ENCODE data around the gene C10orf62.
A peak's percentile ranks its signal among the peaks of the same experiment; 100 is the strongest.
"Not testable (repeated sequence)": the region's sequence is repeated elsewhere in the genome, so short reads cannot be mapped to it uniquely, and the experiment has no call there.

C10orf62 gene

DNA sequence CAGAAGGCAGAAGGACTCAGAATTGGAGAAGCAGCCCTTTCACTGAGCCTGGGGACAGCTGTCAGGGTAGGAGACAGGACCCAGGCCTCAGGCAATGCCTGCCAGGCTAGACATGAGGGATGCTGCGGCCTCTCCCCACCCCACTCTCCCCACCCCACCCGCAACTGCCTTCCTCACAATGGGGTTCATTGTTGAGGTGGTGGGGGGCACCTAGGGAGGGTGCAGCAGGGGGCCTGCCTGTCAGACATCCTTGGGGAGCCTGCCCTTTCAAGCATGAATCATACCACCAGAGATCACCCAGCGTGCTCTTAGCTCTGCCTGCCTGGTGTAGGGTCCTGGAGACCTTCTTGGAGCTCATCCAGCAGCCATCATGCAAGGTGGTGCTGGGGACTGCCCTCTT lies at the start of gene C10orf62:
C10orf62 (plus strand) TSS at position 243 of the 400 bp plus-strand sequence. CDS start 177 bp downstream, outside the sequence.
- DNase-seq (ENCODE audit: low read depth, low spot score) = no peak

DNA sequence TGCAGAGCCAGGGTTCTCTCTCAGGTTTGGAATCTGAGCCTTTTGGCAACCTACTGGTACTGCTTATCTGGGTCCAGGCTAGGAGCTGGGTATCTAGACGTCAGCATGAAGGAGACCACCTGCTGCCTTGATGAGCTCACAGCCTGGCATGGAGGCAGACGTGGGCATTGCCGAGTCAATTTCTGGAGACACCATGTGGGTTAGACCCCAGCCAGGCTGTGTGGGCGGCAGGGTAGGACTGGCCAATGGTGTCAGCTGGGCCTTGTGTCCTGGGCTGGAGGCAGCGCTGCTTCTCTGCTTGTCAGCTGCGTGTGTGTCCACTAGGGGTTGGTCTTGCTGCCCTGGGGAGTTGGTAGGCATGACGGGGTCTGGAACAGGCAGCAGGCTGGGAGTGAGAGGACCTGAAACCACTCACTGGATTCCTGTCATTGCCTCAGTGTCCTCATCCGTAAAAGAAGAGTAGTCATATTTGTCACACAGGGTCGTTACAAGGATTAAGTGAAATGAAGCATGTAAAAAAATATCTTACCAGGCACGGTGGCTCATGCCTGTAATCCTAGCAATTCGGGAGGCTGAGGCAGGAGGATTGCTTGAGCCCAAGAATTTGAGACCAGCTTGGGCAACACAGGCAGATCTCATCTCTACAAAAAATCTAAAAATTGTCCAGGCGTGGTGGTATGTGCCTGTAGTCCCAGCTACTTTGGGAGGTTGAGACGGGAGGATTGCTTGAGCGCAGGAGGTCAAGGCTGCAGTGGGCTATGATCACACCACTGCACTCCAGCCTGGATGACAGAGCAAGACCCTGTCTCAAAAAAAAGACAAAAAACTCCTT lies 48.6 kb upstream of the C10orf62 start:
- DNase-seq (ENCODE audit: low read depth, low spot score) = peak; percentile 46

- peak; percentile 90 for DNase-seq (ENCODE audit: low read depth, low spot score)
These were observed 47.1 kb upstream of the C10orf62 start for GRCh38 chr10:97542169-97543024.

DNA sequence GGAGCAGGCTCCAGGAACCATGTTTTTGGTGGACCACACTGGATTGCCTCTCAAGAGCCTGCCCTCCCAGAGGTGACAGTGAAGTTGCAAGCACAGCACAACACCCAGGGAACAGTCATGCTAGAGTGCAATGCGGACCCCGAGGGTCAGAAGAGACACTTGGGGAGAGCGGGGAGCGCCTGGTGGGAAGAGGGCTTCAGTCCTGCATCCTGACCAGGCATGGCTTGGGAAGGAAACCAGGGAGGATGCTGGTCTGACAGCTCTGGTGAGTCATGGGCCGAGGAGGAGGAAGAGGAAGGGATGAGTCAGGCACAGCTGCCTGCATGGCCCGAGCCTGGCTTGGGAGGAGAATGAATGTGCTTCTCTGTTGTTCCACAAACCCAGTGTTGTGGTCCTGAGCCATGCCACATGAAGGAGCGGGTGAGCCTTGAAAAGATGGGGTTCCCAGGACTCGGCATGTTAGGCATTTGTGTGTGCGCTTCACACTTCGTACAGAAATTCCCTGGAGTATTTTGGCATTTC lies 46.4 kb upstream of the C10orf62 start:
- DNase-seq (ENCODE audit: low read depth, low spot score) = peak; percentile 70

DNA sequence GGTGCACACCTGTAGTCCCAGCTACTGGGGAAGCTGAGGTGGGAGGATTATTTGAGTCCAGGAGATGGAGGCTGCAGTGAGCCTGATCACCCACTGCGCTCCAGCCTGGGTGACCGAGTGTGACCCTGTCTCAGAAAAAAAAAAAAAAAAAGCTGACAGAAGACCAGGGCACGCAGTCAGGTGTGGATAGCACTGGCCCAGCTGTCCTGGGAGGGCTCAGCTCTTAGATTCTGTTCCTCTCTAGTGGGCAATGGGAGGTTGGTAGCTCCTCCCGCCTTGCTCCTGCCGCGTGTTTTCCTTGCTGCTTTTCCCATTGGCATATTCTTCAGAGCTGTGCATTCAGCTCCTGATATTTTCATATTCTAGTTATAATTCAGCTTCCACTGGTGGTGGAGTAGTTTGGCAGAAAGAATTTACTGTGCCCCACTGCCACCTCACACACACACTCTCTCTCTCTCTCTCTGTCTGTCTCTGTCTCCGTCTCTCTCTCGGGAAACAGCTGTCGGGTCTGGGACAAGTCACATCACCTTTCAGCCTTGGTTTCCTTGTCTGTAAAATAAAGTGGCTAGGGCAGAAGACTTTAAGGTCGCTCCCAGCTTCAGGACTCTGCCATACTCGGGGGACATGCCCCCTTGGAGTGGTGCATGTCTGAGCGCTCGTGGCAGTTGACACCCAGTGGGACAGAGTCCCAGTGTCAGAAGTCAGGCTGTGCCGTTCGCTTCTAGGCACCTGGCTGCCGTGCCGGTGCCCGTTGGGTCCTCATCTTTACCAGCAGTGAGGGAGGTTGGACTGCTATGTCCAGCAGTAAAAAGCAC lies 42.9 kb upstream of the C10orf62 start:
- no peak for DNase-seq (ENCODE audit: low read depth, low spot score)

DNA sequence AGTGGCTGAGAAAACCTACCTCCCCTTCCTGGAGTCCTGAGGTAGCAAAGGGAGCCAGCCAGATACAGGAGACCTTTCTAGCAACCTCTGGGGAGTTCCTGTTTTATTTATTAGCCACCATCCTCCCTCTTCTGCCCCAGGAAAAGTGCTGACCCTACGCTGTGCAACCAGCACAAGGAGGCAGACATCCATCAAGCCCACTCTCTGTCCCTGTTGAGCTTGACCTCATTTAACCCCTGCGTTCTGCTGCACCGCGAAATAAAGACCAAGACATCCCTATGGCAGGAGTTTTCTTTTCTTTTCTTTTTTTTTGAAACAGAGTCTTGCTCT lies 42.3 kb upstream of the C10orf62 start:
- DNase-seq (ENCODE audit: low read depth, low spot score) = no peak

DNA sequence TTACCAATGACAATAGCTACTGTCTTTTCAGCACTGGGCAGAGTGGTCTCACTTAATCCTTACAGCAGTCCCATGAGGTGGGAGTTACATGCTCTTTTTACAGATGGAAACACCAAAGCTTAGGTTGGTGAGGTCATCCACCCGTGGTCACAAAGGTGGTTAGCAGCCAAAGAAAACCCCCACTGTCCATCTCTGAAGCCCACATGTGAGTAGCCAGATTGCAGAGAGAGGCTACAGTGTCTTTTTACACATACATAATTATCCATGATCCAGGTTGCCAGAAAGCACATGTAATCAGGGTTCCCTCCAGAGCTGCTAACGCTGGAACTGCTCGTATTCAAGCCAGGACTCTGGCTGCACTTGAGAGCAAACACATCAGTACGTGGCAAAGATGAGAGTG lies 41.6 kb upstream of the C10orf62 start:
- DNase-seq (ENCODE audit: low read depth, low spot score) = no peak

GRCh38 chr10:97548828-97549455 lies 40.6 kb upstream of the C10orf62 start:
- DNase-seq (ENCODE audit: low read depth, low spot score) = no peak

GRCh38 chr10:97549587-97550322 lies 39.8 kb upstream of the C10orf62 start:
- peak; percentile 72 for DNase-seq (ENCODE audit: low read depth, low spot score)

DNA sequence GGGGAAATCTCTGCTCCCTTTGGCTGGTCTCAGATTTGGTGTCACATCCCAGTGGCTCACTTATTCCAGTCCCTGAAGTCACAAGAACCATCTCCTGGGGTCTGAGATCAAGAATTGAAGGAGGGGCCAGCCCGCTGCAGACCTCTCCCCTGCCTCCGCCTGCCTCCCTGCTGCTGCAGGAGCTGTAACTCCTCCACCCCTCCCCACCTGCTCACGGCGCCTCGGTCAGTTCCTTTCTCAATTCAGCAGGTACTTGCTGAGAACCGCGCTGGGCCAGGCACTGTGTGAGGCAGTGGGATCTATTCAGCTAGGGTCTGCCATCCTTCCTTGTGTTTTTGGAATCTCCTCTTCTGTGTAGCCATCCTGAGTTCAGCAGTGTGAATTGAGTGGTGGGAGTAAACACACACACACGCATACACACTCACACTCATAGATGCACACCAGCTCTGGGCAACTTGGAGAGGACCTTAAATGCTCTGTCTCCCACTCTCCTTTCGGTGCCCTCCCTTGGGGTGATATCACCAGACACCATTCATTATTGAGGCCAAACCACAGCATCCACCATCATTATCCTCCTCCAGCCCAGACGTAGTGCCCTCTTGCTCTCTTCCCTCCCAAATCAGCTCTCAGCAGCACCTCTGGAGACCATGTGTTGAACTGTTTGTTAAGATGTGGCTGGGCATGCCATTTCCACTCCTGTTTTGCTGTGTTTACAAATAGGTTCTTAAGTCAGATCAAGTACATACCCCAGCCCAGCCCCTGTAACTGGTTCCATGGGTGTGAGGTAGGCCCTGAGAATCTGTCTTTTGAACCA lies 39.0 kb upstream of the C10orf62 start:
- DNase-seq (ENCODE audit: low read depth, low spot score) = no peak

GRCh38 chr10:97551271-97551670 lies 38.2 kb upstream of the C10orf62 start:
- DNase-seq (ENCODE audit: low read depth, low spot score) = no peak

GRCh38 chr10:97553575-97554031 lies 35.9 kb upstream of the C10orf62 start:
- DNase-seq (ENCODE audit: low read depth, low spot score) = peak; percentile 95

DNA sequence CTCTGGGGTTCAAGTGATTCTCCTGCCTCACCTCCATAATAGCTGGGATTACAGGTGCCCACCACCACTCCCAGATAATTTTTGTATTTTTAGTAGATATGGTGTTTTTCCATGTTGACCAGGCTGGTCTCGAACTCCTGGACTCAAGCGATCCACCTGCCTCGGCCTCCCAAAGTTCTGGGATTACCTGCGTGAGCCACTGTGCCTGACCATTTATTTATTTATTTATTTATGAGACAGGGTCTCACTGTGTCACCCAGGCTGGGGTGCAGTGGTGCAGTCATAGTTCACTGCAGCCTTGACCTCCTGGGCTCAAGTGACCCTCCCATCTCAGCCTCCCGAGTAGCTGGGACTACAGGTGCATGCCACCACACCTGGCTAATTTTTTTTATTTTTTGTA lies 35.2 kb upstream of the C10orf62 start:
- DNase-seq (ENCODE audit: low read depth, low spot score) = not testable (repeated sequence)

DNA sequence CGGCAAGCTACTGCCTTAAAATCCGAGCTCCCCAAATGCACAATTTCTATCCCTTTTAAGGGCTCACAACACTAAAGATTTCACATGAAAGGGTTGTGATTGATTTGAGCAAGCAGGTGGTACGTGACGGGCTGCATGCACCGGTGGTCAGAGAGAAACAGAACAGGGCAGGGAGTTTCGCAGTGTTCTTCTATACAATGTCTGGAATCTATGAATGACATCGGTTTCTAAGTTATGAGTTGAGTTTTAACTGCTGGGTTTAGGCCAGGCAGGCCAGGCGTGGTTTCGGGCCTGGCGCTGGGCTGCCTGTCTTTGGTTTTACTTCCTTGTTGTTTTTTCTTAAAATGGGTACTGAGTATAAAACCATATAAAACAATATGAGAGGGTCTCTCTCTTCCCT lies 34.0 kb upstream of the C10orf62 start:
- not testable (repeated sequence) for DNase-seq (ENCODE audit: low read depth, low spot score)

DNA sequence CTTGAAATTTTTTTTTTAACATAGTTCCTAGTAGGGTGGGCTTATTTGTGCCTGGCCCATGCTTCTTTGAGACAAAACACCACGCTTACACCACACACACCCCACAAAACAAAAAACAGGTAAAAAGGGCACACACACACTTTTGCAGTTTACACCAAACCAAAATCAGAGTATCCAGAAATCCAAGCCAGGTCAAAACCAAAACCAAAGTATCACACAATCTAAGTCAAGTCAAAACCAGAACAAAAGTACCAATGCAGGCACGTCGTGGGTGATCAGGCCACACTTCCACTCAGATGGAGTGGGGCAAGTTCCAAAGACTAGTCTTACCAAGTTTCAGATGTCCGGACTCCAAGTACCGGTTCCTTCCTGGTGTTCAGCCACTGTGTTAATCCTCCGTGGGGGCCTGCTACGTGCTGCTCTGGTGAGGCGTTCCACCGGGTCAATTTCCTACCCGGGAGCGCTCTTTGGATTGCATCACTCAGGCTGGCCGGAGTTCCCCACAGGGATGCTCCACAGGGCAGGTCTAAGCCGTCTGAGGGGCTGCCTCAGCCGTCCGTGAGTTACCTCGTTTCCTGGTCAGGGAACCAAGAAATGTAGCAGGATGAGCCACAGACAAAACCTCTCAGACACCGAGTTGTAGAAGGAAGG lies 28.7 kb upstream of the C10orf62 start:
- DNase-seq (ENCODE audit: low read depth, low spot score) = not testable (repeated sequence)

DNA sequence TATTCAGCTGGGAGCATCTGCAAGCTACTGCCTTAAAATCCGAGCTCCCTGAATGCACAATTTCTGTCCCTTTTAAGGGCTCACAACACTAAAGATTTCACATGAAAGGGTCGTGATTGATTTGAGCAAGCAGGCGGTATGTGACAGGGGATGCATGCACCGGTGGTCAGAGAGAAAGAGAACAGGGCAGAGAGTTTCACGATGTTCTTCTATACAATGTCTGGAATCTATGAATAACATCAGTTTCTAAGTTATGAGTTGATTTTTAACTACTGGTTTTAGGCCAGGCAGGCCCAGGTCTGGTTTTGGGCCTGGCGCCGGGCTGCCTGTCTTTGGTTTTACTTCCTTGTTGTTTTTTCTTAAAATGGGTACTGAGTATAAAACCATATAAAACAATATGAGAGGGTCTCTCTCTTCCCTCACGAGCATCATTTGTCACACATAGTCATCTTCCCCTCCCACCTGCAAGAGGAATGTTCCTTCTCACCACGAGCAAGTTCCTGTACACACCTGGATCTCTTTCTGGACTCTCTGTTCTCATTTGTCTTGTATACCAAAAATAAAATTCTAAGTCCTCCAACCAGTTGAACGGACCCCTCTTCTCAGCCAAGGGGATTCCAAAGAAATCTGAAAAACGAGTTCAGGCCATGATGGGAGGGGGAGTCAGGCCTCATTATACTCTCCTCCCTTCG lies 28.0 kb upstream of the C10orf62 start:
- not testable (repeated sequence) for DNase-seq (ENCODE audit: low read depth, low spot score)

DNA sequence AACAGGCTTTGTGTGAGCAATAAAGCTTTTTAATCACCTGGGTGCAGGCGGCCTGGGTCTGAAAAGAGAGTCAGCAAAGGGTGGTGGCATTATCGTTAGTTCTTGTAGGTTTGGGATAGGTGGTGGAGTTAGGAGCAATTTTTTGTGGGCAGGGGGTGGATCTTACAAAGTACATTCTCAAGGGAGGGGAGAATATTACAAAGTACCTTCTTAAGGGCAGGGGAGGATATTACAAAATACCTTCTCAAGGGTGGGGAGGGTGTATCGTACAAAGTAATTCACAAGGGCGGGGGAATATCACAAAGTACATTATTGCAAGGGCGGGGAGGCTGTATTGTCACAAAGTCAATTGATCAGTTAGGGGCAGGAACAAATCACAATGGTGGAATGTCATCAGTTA lies 27.2 kb upstream of the C10orf62 start:
- DNase-seq (ENCODE audit: low read depth, low spot score) = not testable (repeated sequence)

GRCh38 chr10:97563337-97563736 lies 26.2 kb upstream of the C10orf62 start:
- no peak for DNase-seq (ENCODE audit: low read depth, low spot score)

Measured in ELF-1 (cell line).